ENCODE results near the gene GPER1. TPM values are rescaled to one million over a fixed set of nuclear protein-coding genes. Genes with fewer than 3 reads are reported as not detected.
"Not testable (repeated sequence)": the region's sequence is repeated elsewhere in the genome, so short reads cannot be mapped to it uniquely, and the experiment has no call there.

Gene GPER1
- total RNA-seq, result 10 to 100 TPM in 1 of 3 donors, 1 to 10 TPM in 2; 7.9 to 14.7 (median 9.8) TPM
- long read RNA-seq, donor 1, transcript GPER1-201 (2 exons, 2,778 nt), result minor isoform, 9 of 49 reads
- long read RNA-seq, donor 1, transcript GPER1-202 (2 exons, 2,639 nt), result major isoform, 28 of 49 reads
- long read RNA-seq, donor 1, partial matches to known transcripts, result 0 of 49 reads
- long read RNA-seq, donor 1, other reads (novel, unspliced or antisense), result 8 of 49 reads
- long read RNA-seq, donor 2, partial matches to known transcripts, result 0 of 2 reads
- long read RNA-seq, donor 2, other reads (novel, unspliced or antisense), result 0 of 2 reads

GRCh38 chr7:1087952-1088920 lies at the start of gene GPER1:
Gene GPER1 (plus strand): TSS chr7:1088113. CDS start chr7:1091729, 3,616 bp downstream.
- intact Hi-C loops (cut with DNase I, micrococcal nuclease), result no loop called here
- no peaks in the 10 kb centered on the region for H3K36me3 ChIP-seq (ENCODE audit: low read depth)
- H3K9me3 ChIP-seq, result no peaks in the 10 kb centered on the region
- H3K4me1 ChIP-seq (ENCODE audit: low read depth), result peaks cover 15% of the 10 kb centered on the region
- peak; percentile 89 for ATAC-seq
- no peak for TF ChIP-seq CTCF (IDR thresholded peaks at IDR 0.05)
- H3K4me3 ChIP-seq, result no peak within 1 kb of the TSS
- DNase-seq, result peak; percentile 86 to 88 (median 87)

- DNase-seq, result peak in 1 of 3 donors; percentile 10
- H3K4me3 ChIP-seq; H3K36me3 ChIP-seq (ENCODE audit: low read depth); intact Hi-C loops (cut with DNase I, micrococcal nuclease); ATAC-seq; H3K9me3 ChIP-seq: not testable (repeated sequence)
- H3K4me1 ChIP-seq (ENCODE audit: low read depth), result peaks cover 16% of the 10 kb centered on the region
These were observed 47.7 kb upstream of the GPER1 start for GRCh38 chr7:1040233-1040632.

- Histone ChIP-seq H3K36me3 (ENCODE audit: low read depth) (no peaks in the 10 kb centered on the region), H3K4me3 (no peak overlapping the region), H3K9me3 (no peaks in the 10 kb centered on the region), H3K4me1 (ENCODE audit: low read depth) (peaks cover 22% of the 10 kb centered on the region)
- intact Hi-C loops (cut with DNase I, micrococcal nuclease), result no loop called here
- TF ChIP-seq CTCF (IDR thresholded peaks at IDR 0.05), result no peak
- no peak for ATAC-seq
- DNase-seq, result peak in 1 of 3 donors; percentile 65
These were observed 47.1 kb upstream of the GPER1 start for GRCh38 chr7:1040790-1041189.

GRCh38 chr7:1041551-1042491 lies 46.1 kb upstream of the GPER1 start:
- intact Hi-C loops (cut with DNase I, micrococcal nuclease), result no loop called here
- Histone ChIP-seq H3K9me3 (no peaks in the 10 kb centered on the region), H3K4me1 (ENCODE audit: low read depth) (peaks cover 30% of the 10 kb centered on the region), H3K4me3 (no peak overlapping the region), H3K36me3 (ENCODE audit: low read depth) (no peaks in the 10 kb centered on the region)
- ATAC-seq, result no peak
- no peak for TF ChIP-seq CTCF (IDR thresholded peaks at IDR 0.05)
- DNase-seq, result peak in 1 of 3 donors; percentile 54

GRCh38 chr7:1042492-1042833 lies 45.5 kb upstream of the GPER1 start:
- peaks cover 30% of the 10 kb centered on the region for H3K4me1 ChIP-seq (ENCODE audit: low read depth)
- H3K36me3 ChIP-seq (ENCODE audit: low read depth), result no peaks in the 10 kb centered on the region
- DNase-seq (no peak), ATAC-seq (no peak)
- no peak overlapping the region for H3K4me3 ChIP-seq
- intact Hi-C loops (cut with DNase I, micrococcal nuclease), result no loop called here
- H3K9me3 ChIP-seq, result no peaks in the 10 kb centered on the region
- no peak for TF ChIP-seq CTCF (IDR thresholded peaks at IDR 0.05)
